ENCODE measurements around the gene PHF2.

GRCh38 chr9:93595461-93595860, 19.1 kb downstream of the PHF2 start:
- TF ChIP-seq POLR2A (IDR thresholded peaks at IDR 0.05) (no peak), CTCF (IDR thresholded peaks at IDR 0.05) (no peak)

Measured in vagina (tissue), 2 donors.